T-helper 1 cell treated with Interleukin-12 subunit alpha and Interleukin-12 subunit beta and Interleukin-4 antibody, amounts not matched to agents 30 μg/mL and 1 μg/mL, for 36 hours (primary cell): ENCODE results near the gene ARHGAP24.

Experiments
- H3K27ac Mint-ChIP-seq: one replicate; pipeline ENCODE4 v1.8.0; 2021; ENCODE audit warnings: mild to moderate bottlenecking, mixed read lengths
- H3K27me3 Mint-ChIP-seq: one replicate; pipeline ENCODE4 v1.8.0; 2021; ENCODE audit warnings: low read depth, mixed read lengths
- H3K36me3 Mint-ChIP-seq: one replicate; pipeline ENCODE4 v1.8.0; 2021; ENCODE audit warnings: low read depth, mixed read lengths
- H3K4me1 Mint-ChIP-seq: one replicate; pipeline ENCODE4 v1.8.0; 2021; ENCODE audit warnings: low read depth, mixed read lengths
- H3K4me3 Mint-ChIP-seq: one replicate; pipeline ENCODE4 v1.8.0; 2021; ENCODE audit warnings: mild to moderate bottlenecking, moderate library complexity, mixed read lengths
- H3K9me3 Mint-ChIP-seq: one replicate; pipeline ENCODE4 v1.8.0; 2021; ENCODE audit warnings: mixed read lengths

Gene ARHGAP24

GRCh38 chr4:85860066-85860740 is 385.3 kb downstream of the ARHGAP24 start:
- H3K9me3 Mint-ChIP-seq = no peaks in the 10 kb centered on the region
- H3K27ac Mint-ChIP-seq = no peak overlapping the region
- H3K4me3 Mint-ChIP-seq = no peak overlapping the region
- H3K4me1 Mint-ChIP-seq = no peaks in the 10 kb centered on the region
- no peaks in the 10 kb centered on the region for H3K27me3 Mint-ChIP-seq
- H3K36me3 Mint-ChIP-seq = no peaks in the 10 kb centered on the region

- no peaks in the 10 kb centered on the region for H3K27me3 Mint-ChIP-seq
- H3K9me3 Mint-ChIP-seq = no peaks in the 10 kb centered on the region
- H3K4me1 Mint-ChIP-seq = no peaks in the 10 kb centered on the region
- H3K27ac Mint-ChIP-seq = no peak overlapping the region
- H3K4me3 Mint-ChIP-seq = no peak overlapping the region
- H3K36me3 Mint-ChIP-seq = no peaks in the 10 kb centered on the region
These were observed 386.3 kb downstream of the ARHGAP24 start for GRCh38 chr4:85861064-85861765.

- H3K4me1 Mint-ChIP-seq = no peaks in the 10 kb centered on the region
- no peak overlapping the region for H3K4me3 Mint-ChIP-seq
- H3K27ac Mint-ChIP-seq = no peak overlapping the region
These were observed 387.9 kb downstream of the ARHGAP24 start for GRCh38 chr4:85862896-85863295.

GRCh38 chr4:85864259-85865205 is 389.6 kb downstream of the ARHGAP24 start:
- Mint-ChIP-seq H3K36me3 (no peaks in the 10 kb centered on the region), H3K4me3 (no peak overlapping the region), H3K4me1 (no peaks in the 10 kb centered on the region), H3K27ac (no peak overlapping the region), H3K27me3 (no peaks in the 10 kb centered on the region), H3K9me3 (no peaks in the 10 kb centered on the region)

More at GRCh38 chr4:85862896-85863295, 387.9 kb downstream of the ARHGAP24 start:
- Mint-ChIP-seq H3K36me3 (no peaks in the 10 kb centered on the region), H3K9me3 (no peaks in the 10 kb centered on the region), H3K27me3 (no peaks in the 10 kb centered on the region)

GRCh38 chr4:85865256-85865655 is 390.3 kb downstream of the ARHGAP24 start:
- Mint-ChIP-seq H3K4me3 (no peak overlapping the region), H3K4me1 (no peaks in the 10 kb centered on the region), H3K27ac (no peak overlapping the region), H3K9me3 (no peaks in the 10 kb centered on the region), H3K27me3 (no peaks in the 10 kb centered on the region), H3K36me3 (no peaks in the 10 kb centered on the region)

- no peaks in the 10 kb centered on the region for H3K27me3 Mint-ChIP-seq
- H3K27ac Mint-ChIP-seq = no peak overlapping the region
- no peak overlapping the region for H3K4me3 Mint-ChIP-seq
- H3K4me1 Mint-ChIP-seq = no peaks in the 10 kb centered on the region
- no peaks in the 10 kb centered on the region for H3K36me3 Mint-ChIP-seq
- H3K9me3 Mint-ChIP-seq = no peaks in the 10 kb centered on the region
These were observed 391.6 kb downstream of the ARHGAP24 start for GRCh38 chr4:85866508-85866907.

- no peaks in the 10 kb centered on the region for H3K36me3 Mint-ChIP-seq
- H3K4me3 Mint-ChIP-seq = no peak overlapping the region
- H3K4me1 Mint-ChIP-seq = no peaks in the 10 kb centered on the region
- H3K27me3 Mint-ChIP-seq = no peaks in the 10 kb centered on the region
- no peaks in the 10 kb centered on the region for H3K9me3 Mint-ChIP-seq
- H3K27ac Mint-ChIP-seq = no peak overlapping the region
These were observed 392.3 kb downstream of the ARHGAP24 start for GRCh38 chr4:85867271-85867670.

- Mint-ChIP-seq H3K4me3 (no peak overlapping the region), H3K36me3 (no peaks in the 10 kb centered on the region), H3K27me3 (no peaks in the 10 kb centered on the region), H3K27ac (no peak overlapping the region), H3K9me3 (no peaks in the 10 kb centered on the region), H3K4me1 (no peaks in the 10 kb centered on the region)
These were observed 394.2 kb downstream of the ARHGAP24 start for GRCh38 chr4:85869181-85869580.

- H3K4me3 Mint-ChIP-seq = no peak overlapping the region
- no peaks in the 10 kb centered on the region for H3K4me1 Mint-ChIP-seq
- no peaks in the 10 kb centered on the region for H3K27me3 Mint-ChIP-seq
- no peaks in the 10 kb centered on the region for H3K9me3 Mint-ChIP-seq
- H3K27ac Mint-ChIP-seq = no peak overlapping the region
- H3K36me3 Mint-ChIP-seq = no peaks in the 10 kb centered on the region
These were observed 395.5 kb downstream of the ARHGAP24 start for GRCh38 chr4:85870298-85871083.

- H3K27me3 Mint-ChIP-seq = no peaks in the 10 kb centered on the region
- no peaks in the 10 kb centered on the region for H3K36me3 Mint-ChIP-seq
- H3K9me3 Mint-ChIP-seq = no peaks in the 10 kb centered on the region
- H3K27ac Mint-ChIP-seq = no peak overlapping the region
- no peak overlapping the region for H3K4me3 Mint-ChIP-seq
- H3K4me1 Mint-ChIP-seq = no peaks in the 10 kb centered on the region
These were observed 398.6 kb downstream of the ARHGAP24 start for GRCh38 chr4:85873566-85873965.

- H3K27ac Mint-ChIP-seq = no peak overlapping the region
These were observed 404.6 kb downstream of the ARHGAP24 start for GRCh38 chr4:85879518-85879917.

GRCh38 chr4:85883180-85883579 is 408.2 kb downstream of the ARHGAP24 start:
- Mint-ChIP-seq H3K4me3 (no peak overlapping the region), H3K27me3 (no peaks in the 10 kb centered on the region), H3K4me1 (no peaks in the 10 kb centered on the region), H3K27ac (no peak overlapping the region), H3K36me3 (no peaks in the 10 kb centered on the region), H3K9me3 (no peaks in the 10 kb centered on the region)

More at GRCh38 chr4:85879518-85879917, 404.6 kb downstream of the ARHGAP24 start:
- no peaks in the 10 kb centered on the region for H3K27me3 Mint-ChIP-seq
- no peaks in the 10 kb centered on the region for H3K36me3 Mint-ChIP-seq
- H3K9me3 Mint-ChIP-seq = no peaks in the 10 kb centered on the region
- no peaks in the 10 kb centered on the region for H3K4me1 Mint-ChIP-seq
- no peak overlapping the region for H3K4me3 Mint-ChIP-seq

GRCh38 chr4:85884251-85884650 is 409.3 kb downstream of the ARHGAP24 start:
- Mint-ChIP-seq H3K27me3 (no peaks in the 10 kb centered on the region), H3K36me3 (no peaks in the 10 kb centered on the region), H3K4me1 (no peaks in the 10 kb centered on the region), H3K4me3 (no peak overlapping the region), H3K9me3 (no peaks in the 10 kb centered on the region), H3K27ac (no peak overlapping the region)

- Mint-ChIP-seq H3K4me1 (no peaks in the 10 kb centered on the region), H3K36me3 (no peaks in the 10 kb centered on the region), H3K9me3 (no peaks in the 10 kb centered on the region), H3K27ac (no peak overlapping the region), H3K4me3 (no peak overlapping the region), H3K27me3 (no peaks in the 10 kb centered on the region)
These were observed 411.7 kb downstream of the ARHGAP24 start for GRCh38 chr4:85886665-85887064.
